Effector CD4-positive, alpha-beta T cell (primary cell): ENCODE results near the gene CADM1.

Source experiments
- DNase-seq: peaks from one replicate; pipeline ENCODE4 v3.0.0-alpha.2; 2020

Gene CADM1

GRCh38 chr11:115269191-115269950 lies 234.8 kb downstream of the CADM1 start:
- DNase-seq: no peak

- DNase-seq: no peak
Measured at GRCh38 chr11:115267871-115268270, 236.3 kb downstream of the CADM1 start.

- no peak for DNase-seq
Measured at GRCh38 chr11:115267238-115267781, 236.9 kb downstream of the CADM1 start.

- no peak for DNase-seq
Measured at GRCh38 chr11:115266066-115266639, 238.1 kb downstream of the CADM1 start.

GRCh38 chr11:115263799-115264656 lies 240.2 kb downstream of the CADM1 start:
- DNase-seq: no peak

- no peak for DNase-seq
Measured at GRCh38 chr11:115258216-115258615, 246.0 kb downstream of the CADM1 start.

GRCh38 chr11:115257678-115258077 lies 246.5 kb downstream of the CADM1 start:
- DNase-seq: no peak

GRCh38 chr11:115257270-115257669 lies 246.9 kb downstream of the CADM1 start:
- no peak for DNase-seq

GRCh38 chr11:115256397-115257197 lies 247.6 kb downstream of the CADM1 start:
- no peak for DNase-seq

- no peak for DNase-seq
Measured at GRCh38 chr11:115255006-115255762, 249.0 kb downstream of the CADM1 start.

- DNase-seq: no peak
Measured at GRCh38 chr11:115251126-115251525, 253.1 kb downstream of the CADM1 start.

- DNase-seq: no peak
Measured at GRCh38 chr11:115249061-115249578, 255.1 kb downstream of the CADM1 start.

GRCh38 chr11:115247953-115248352 lies 256.3 kb downstream of the CADM1 start:
- no peak for DNase-seq

GRCh38 chr11:115247361-115247760 lies 256.9 kb downstream of the CADM1 start:
- no peak for DNase-seq

GRCh38 chr11:115244758-115245157 lies 259.5 kb downstream of the CADM1 start:
- no peak for DNase-seq

GRCh38 chr11:115244296-115244695 lies 259.9 kb downstream of the CADM1 start:
- no peak for DNase-seq

- no peak for DNase-seq
Measured at GRCh38 chr11:115242982-115243381, 261.2 kb downstream of the CADM1 start.

GRCh38 chr11:115241899-115242298 lies 262.3 kb downstream of the CADM1 start:
- no peak for DNase-seq

- DNase-seq: no peak
Measured at GRCh38 chr11:115238791-115239190, 265.4 kb downstream of the CADM1 start.

- DNase-seq: no peak
Measured at GRCh38 chr11:115238086-115238485, 266.1 kb downstream of the CADM1 start.

GRCh38 chr11:115237578-115237977 lies 266.6 kb downstream of the CADM1 start:
- no peak for DNase-seq
